ENCODE measurements around the gene PTPRZ1.

- TF ChIP-seq EP300 (IDR thresholded peaks at IDR 0.05): no peak
- TF ChIP-seq CTCF (IDR thresholded peaks at IDR 0.05): no peak
Observed at GRCh38 chr7:122027058-122027457, 154.1 kb downstream of the PTPRZ1 start.
